Measurements from ENCODE around the gene MKRN2.
"Not testable (repeated sequence)": the region's sequence is repeated elsewhere in the genome, so short reads cannot be mapped to it uniquely, and the experiment has no call there.

Gene MKRN2

DNA sequence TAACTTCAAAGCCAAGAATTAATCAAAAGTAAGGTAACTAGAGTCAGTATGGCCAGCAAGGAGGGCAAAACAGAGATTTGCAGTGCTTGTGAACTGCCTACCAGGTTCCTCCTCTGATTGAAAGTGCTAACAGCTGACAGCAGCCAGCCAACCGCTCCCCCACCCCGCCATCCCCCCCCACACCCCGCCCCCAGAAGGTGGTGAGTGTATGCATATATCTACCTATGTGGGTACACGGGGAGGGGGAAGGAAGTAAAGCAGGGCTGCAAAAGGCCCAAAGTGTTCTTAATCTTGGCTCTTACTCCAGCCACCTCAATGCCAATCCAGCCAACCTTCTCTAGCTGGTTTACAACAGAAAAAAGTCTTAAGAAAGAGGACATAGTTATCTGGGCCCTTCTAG is 56.4 kb downstream of the MKRN2 start:
- H3K4me3 ChIP-seq (replicated peaks; ENCODE audit: low read depth, low read length), result no peak overlapping the region
- TF ChIP-seq, protein P1, sequence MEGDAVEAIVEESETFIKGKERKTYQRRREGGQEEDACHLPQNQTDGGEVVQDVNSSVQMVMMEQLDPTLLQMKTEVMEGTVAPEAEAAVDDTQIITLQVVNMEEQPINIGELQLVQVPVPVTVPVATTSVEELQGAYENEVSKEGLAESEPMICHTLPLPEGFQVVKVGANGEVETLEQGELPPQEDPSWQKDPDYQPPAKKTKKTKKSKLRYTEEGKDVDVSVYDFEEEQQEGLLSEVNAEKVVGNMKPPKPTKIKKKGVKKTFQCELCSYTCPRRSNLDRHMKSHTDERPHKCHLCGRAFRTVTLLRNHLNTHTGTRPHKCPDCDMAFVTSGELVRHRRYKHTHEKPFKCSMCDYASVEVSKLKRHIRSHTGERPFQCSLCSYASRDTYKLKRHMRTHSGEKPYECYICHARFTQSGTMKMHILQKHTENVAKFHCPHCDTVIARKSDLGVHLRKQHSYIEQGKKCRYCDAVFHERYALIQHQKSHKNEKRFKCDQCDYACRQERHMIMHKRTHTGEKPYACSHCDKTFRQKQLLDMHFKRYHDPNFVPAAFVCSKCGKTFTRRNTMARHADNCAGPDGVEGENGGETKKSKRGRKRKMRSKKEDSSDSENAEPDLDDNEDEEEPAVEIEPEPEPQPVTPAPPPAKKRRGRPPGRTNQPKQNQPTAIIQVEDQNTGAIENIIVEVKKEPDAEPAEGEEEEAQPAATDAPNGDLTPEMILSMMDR (IDR thresholded peaks at IDR 0.05; ENCODE audit: low read length, missing control alignments), result no peak
- no peak for DNase-seq (ENCODE audit: low read depth)

DNA sequence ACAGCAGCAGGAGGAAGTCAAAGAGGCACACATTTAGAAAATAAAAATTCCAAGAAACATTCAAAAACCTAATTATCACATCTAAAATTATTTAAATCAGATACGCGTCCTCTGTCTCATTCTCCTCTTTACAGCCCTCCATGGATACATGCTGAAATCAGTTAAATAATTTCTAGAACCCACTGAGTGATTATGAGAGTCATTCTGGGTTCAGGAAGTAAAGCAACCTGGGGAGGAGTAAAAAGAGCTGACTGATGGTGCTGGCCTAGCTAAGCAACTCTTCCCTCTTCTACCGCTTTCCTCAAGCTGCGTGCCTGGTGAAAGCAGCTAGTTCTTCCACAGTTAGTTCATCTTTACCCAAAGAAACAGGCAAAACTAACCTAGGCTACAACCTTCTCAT is 58.4 kb downstream of the MKRN2 start:
- TF ChIP-seq, protein P1 (IDR thresholded peaks at IDR 0.05; ENCODE audit: low read length, missing control alignments), result no peak
- H3K4me3 ChIP-seq (replicated peaks; ENCODE audit: low read depth, low read length), result no peak overlapping the region
- DNase-seq (ENCODE audit: low read depth), result no peak

DNA sequence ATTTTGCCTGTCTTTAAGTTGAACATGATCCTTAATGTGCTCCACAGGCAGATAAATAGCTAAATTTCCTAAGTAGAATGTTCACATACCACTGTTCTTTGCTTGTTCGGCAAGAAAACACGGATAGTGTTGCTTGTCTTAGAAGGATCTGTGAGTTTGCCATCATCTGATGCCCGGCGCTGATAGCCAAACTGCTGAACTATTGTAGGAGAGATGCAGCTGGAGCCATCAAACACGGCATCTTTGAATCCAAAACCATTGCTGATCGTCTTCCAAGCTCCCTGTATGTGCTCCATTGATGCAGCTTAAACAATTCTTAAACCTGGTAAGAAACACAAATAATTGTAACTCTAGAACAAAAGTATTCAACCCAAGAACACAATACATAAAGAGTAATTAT is 61.5 kb downstream of the MKRN2 start:
- DNase-seq (ENCODE audit: low read depth), result no peak
- TF ChIP-seq, protein P1 (IDR thresholded peaks at IDR 0.05; ENCODE audit: low read length, missing control alignments), result no peak
- H3K4me3 ChIP-seq (replicated peaks; ENCODE audit: low read depth, low read length), result no peak overlapping the region

DNA sequence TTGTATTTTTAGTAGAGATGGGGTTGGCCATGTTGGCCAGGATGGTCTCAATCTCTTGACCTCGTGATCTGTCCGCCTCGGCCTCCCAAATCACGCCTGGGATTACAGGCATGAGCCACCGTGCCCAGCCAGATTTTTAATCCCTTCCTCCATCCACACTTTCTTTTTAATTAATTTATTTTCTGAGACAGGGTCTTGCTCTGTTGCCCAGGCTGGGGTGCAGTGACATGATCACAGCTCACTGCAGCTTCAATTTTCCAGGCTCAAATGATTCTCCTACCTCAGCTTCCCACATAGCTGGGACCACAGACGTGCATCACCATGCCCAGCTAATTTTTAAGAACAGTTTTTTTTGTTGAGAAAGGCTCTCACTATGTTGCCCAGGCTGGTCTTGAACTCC is 63.4 kb downstream of the MKRN2 start:
- DNase-seq (ENCODE audit: low read depth), result no peak

DNA sequence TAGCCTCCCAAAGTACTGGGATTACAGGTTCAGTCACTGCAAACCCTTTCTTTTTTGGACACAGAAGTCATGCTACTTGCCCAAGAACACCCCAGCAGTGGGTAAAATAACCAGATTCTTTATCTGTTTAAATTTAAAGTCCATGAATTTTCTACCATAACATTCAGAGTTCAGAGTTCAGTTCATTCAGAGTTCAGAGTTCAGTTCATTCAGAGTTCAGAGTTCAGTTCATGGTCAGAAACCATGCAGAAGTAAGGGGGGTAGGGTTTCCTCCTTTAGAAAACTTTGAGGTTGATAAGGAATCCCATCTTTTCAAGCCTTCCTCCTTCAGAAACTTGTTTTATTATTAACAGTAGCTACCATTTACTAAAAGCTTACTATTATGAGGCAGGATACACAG is 63.8 kb downstream of the MKRN2 start:
- no peak overlapping the region for H3K4me3 ChIP-seq (replicated peaks; ENCODE audit: low read depth, low read length)
- TF ChIP-seq, protein P1 (IDR thresholded peaks at IDR 0.05; ENCODE audit: low read length, missing control alignments), result no peak
- DNase-seq (ENCODE audit: low read depth), result no peak

More for the DNA sequence above, 63.4 kb downstream of the MKRN2 start:
- TF ChIP-seq, protein P1 (IDR thresholded peaks at IDR 0.05; ENCODE audit: low read length, missing control alignments), result no peak
- no peak overlapping the region for H3K4me3 ChIP-seq (replicated peaks; ENCODE audit: low read depth, low read length)

DNA sequence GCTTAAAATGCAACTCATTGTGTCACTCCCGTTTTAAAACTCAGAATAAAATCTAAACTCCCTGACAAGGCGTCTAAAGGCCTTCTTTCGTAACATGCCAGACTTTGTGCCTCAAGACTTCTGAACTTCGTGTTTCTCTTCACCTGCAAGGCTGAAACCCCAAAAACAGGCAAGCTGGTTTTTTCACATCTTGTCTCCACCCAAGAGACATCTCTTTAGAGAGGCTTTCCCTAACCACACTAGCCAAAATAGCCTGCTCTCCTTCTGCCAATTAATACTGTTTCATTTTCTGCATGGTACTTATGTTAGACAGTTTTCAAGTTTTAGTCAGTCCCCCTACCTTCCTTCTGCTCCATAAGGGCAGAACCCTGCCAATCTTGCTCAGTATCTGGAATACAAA is 65.4 kb downstream of the MKRN2 start:
- TF ChIP-seq, protein P1 (IDR thresholded peaks at IDR 0.05; ENCODE audit: low read length, missing control alignments), result no peak
- no peak for DNase-seq (ENCODE audit: low read depth)
- no peak overlapping the region for H3K4me3 ChIP-seq (replicated peaks; ENCODE audit: low read depth, low read length)

DNA sequence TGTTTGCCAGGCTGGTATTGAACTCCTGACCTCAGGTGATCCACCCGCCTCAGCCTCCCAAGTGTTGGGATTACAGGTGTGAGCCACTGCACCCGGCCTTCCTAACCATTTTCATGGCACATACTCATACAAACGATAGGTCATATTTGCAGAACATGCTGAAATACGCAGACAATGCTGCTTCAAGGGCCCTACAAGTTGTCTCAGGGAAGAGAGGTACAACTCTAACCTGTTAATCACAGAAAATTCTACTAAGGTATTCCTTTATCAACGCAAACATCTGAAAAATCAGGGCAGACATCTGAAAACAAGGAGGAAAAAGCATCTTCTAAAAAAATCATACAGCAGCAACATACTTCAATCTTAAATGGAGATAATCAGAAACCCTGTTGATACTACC is 67.2 kb downstream of the MKRN2 start:
- no peak for DNase-seq (ENCODE audit: low read depth)
- no peak overlapping the region for H3K4me3 ChIP-seq (replicated peaks; ENCODE audit: low read depth, low read length)
- TF ChIP-seq, protein P1 (IDR thresholded peaks at IDR 0.05; ENCODE audit: low read length, missing control alignments), result no peak

DNA sequence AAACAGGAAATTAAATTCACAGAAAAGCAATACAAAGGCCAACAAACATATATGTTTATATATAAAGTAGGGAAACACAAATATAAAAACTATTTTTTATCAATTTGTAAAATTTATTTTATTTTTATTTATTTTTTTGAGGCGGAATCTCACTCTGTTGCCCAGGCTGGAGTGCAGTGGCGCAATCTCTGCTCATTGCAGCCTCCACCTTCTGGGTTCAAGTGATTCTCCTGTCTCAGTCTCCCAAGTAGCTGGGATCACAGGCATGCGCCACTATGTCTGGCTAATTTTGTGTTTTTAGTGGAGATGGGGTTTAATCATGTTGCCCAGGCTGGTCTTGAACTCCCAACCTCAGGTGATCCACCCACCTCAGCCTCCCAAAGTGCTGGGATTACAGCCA is 68.1 kb downstream of the MKRN2 start:
- not testable (repeated sequence) for H3K4me3 ChIP-seq (replicated peaks; ENCODE audit: low read depth, low read length); DNase-seq (ENCODE audit: low read depth)
